NT2/D1 (cell line): ENCODE measurements around the gene GREB1.

Source experiments
- SUZ12 ChIP-seq: IDR thresholded peaks from 2 replicates; pipeline ENCODE4 v1.6.1; 2011; ENCODE audit not compliant: insufficient read length, insufficient read depth; ENCODE audit errors: extremely low read depth
- YY1 ChIP-seq: IDR thresholded peaks from 2 replicates; pipeline ENCODE4 v1.6.1; 2011; ENCODE audit not compliant: insufficient read length, insufficient read depth
- ZNF274 ChIP-seq: IDR thresholded peaks from 2 replicates; pipeline ENCODE4 v1.6.1; 2011; ENCODE audit warnings: mild to moderate bottlenecking, low read depth, low read length

DNA sequence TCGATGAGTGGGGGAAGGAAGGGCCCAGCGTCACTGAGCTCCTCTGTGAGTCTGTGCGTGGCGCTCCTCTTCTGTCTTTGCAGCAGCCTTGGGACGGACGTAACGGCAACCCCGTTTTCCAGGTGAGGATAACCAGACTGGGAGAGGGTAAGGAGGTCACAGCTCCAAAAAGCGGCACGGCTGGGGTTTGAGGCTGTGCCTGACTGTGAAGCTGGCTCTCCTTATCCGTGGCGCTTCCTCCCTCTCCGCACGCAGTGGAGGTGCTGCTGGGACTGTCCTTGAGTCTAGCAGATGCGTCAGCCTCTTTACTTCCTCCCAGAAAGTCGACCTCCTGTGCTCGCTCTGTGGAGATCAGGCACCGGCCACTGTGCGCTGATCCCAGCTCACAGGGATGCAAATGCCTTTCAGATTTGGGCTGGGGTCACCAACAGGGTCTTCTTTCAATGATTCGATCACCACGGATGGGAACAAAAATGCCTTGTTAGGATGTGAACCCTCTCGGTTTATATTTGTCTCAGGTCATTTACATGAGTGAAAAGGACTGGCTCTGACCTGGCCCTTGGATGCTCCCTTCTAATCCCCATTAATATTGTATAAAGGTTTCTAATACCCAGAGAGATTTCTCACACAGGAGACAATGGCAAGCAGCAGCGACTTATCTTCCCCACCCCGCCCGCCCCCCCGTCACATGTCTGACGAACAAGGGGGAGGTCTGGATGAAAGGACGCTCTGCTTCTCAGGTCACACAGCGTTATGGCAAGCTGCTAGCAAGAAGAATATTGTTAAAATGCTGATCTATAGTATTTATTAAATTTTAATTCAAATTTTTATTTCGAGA, 37.8 kb upstream of the GREB1 start:
- TF ChIP-seq YY1 (no peak), ZNF274 (no peak), SUZ12 (no peak)
